Stomach (tissue), 4 donors: ENCODE results near the gene TTLL11.

Experiments used
- EP300 ChIP-seq: sonication (generic); formaldehyde crosslinking; IDR thresholded peaks from one replicate; pipeline ENCODE4 v1.6.1; 2017; ENCODE audit warnings: antibody characterized with exemption
- POLR2A ChIP-seq, 4 donors: fragments of 450-650 bp; IDR thresholded peaks; one replicate each; pipeline ENCODE4 v1.6.1; 2016; ENCODE audit warnings: antibody characterized with exemption in 4 of 4, control low read depth in 2 of 4, mild to moderate bottlenecking in 1 of 4, moderate library complexity in 1 of 4
- POLR2AphosphoS5 ChIP-seq, 3 donors: sonication (generic); formaldehyde crosslinking; IDR thresholded peaks; one replicate each; pipeline ENCODE4 v1.6.1; 2016; ENCODE audit warnings: antibody characterized with exemption in 3 of 3
- TF ChIP-seq, protein P1 (sequence below), 7 experiments: fragments of 450-650 bp in 4 of 7; fragments of 200-600 bp in 3 of 7; sonication (generic) in 3 of 7; IDR thresholded peaks; one replicate each; pipeline ENCODE4 v1.5.1; 2016 to 2019; ENCODE audit warnings: antibody characterized with exemption in 7 of 7, control low read depth in 2 of 7, mild to moderate bottlenecking in 1 of 7

DNA sequence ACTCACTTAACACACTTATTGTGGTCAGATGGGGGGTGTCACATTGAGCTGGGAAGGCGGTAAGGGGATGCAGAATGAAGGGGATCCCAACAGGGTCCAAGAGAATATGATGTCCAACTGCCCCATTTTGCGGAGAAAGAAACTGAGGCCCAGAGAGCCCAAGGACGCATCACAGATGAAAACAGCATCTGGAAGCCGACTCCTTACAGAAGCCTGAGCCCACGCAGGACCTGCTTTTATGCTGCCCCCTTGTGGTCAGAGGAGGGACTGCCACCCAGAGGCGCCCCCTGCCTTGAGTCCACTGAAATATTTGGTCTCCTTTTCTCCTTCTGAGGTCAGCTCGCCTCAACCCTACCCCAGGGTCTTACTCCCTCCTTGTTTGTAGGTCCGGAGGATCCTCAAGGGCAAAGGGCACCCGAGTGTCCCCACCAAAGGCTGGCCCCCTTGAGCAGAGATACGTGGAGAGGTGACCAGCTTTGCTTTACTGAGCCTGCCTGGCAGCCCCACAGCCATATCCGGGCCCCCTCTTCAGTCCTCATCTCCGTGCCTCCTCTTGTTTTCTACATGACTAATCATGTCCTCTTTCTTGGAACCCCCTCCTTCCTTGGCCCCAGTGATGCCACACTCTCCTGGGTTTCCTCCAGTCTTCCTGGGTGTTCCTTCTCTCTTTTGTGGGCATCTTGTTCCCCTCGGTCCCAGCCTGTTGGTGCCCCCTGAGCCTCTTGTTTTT lies 30.0 kb upstream of the TTLL11 start:
- TF ChIP-seq, protein P1, sequence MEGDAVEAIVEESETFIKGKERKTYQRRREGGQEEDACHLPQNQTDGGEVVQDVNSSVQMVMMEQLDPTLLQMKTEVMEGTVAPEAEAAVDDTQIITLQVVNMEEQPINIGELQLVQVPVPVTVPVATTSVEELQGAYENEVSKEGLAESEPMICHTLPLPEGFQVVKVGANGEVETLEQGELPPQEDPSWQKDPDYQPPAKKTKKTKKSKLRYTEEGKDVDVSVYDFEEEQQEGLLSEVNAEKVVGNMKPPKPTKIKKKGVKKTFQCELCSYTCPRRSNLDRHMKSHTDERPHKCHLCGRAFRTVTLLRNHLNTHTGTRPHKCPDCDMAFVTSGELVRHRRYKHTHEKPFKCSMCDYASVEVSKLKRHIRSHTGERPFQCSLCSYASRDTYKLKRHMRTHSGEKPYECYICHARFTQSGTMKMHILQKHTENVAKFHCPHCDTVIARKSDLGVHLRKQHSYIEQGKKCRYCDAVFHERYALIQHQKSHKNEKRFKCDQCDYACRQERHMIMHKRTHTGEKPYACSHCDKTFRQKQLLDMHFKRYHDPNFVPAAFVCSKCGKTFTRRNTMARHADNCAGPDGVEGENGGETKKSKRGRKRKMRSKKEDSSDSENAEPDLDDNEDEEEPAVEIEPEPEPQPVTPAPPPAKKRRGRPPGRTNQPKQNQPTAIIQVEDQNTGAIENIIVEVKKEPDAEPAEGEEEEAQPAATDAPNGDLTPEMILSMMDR (IDR thresholded peaks at IDR 0.05) = peak in 6 of 7 experiments; percentile 75 to 97 (median 95)
- no peak for TF ChIP-seq POLR2AphosphoS5 (IDR thresholded peaks at IDR 0.05)
- TF ChIP-seq POLR2A (IDR thresholded peaks at IDR 0.05) = no peak
- TF ChIP-seq EP300 = no peak
